ENCODE results near the gene ANKRD50. TPM values are rescaled to one million over a fixed set of nuclear protein-coding genes. Genes with fewer than 3 reads are reported as not detected.

The ANKRD50 gene
- polyA plus RNA-seq, 1 donor from 2014 or later, result 17.0 TPM

DNA sequence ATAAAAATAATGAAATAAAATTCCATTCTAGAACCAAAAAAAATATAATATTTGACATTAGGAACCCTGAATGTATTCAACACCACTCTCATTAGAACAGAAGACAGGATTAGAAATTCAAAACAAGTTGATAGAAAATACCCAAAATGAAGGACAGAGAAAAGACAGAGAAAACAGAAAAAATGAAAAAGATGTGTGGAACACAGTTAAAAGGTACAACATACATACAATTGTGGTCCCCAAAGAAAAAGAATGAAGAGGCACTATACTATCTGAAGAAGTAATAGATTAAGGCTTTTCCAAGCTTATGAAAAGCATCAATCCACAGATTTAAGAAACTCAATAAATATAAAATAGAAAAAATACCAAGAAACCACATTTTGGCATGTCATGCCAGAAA lies 16.4 kb downstream of the ANKRD50 start:
- Histone ChIP-seq H3K27me3 (ENCODE audit: insufficient read depth, low read depth, low read length) (no peaks in the 10 kb centered on the region), H3K27ac (ENCODE audit: low read length) (no peak overlapping the region), H3K9me3 (ENCODE audit: low read length) (no peaks in the 10 kb centered on the region), H3F3A (ENCODE audit: insufficient read depth, low read length, poor library complexity, severe bottlenecking) (no peaks in the 10 kb centered on the region), H3K4me3 (ENCODE audit: low read length) (no peak overlapping the region), H3K79me2 (replicated peaks; ENCODE audit: insufficient read depth, low read length) (peaks cover 75% of the 10 kb centered on the region), H3K4me2 (ENCODE audit: low read length) (no peak overlapping the region), H4K20me1 (ENCODE audit: insufficient read depth) (no peaks in the 10 kb centered on the region), H2AFZ (ENCODE audit: low read depth, low read length) (no peak overlapping the region), H3K9me2 (ENCODE audit: insufficient read depth, low read length) (no peaks in the 10 kb centered on the region), H3K36me3 (ENCODE audit: insufficient read depth, low read length) (peaks cover 7% of the 10 kb centered on the region), H3K9ac (ENCODE audit: low read length) (no peak overlapping the region)
- no peak for TF ChIP-seq MXI1 (conservative IDR thresholded peaks at IDR 0.05; ENCODE audit: poor library complexity, severe bottlenecking)
- TF ChIP-seq RAD21 (conservative IDR thresholded peaks at IDR 0.05), result no peak
- no peak for TF ChIP-seq TAF1 (IDR thresholded peaks at IDR 0.05; ENCODE audit: low read depth)
- TF ChIP-seq SMC3 (conservative IDR thresholded peaks at IDR 0.05; ENCODE audit: poor library complexity), result no peak
- TF ChIP-seq, protein P1, sequence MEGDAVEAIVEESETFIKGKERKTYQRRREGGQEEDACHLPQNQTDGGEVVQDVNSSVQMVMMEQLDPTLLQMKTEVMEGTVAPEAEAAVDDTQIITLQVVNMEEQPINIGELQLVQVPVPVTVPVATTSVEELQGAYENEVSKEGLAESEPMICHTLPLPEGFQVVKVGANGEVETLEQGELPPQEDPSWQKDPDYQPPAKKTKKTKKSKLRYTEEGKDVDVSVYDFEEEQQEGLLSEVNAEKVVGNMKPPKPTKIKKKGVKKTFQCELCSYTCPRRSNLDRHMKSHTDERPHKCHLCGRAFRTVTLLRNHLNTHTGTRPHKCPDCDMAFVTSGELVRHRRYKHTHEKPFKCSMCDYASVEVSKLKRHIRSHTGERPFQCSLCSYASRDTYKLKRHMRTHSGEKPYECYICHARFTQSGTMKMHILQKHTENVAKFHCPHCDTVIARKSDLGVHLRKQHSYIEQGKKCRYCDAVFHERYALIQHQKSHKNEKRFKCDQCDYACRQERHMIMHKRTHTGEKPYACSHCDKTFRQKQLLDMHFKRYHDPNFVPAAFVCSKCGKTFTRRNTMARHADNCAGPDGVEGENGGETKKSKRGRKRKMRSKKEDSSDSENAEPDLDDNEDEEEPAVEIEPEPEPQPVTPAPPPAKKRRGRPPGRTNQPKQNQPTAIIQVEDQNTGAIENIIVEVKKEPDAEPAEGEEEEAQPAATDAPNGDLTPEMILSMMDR (IDR thresholded peaks at IDR 0.05; ENCODE audit: poor library complexity, severe bottlenecking), result no peak
- TF ChIP-seq EZH2 (IDR thresholded peaks at IDR 0.05; ENCODE audit: borderline replicate concordance, insufficient read depth, low read length, poor library complexity, severe bottlenecking), result no peak
- TF ChIP-seq EP300 (conservative IDR thresholded peaks at IDR 0.05; ENCODE audit: poor library complexity, severe bottlenecking), result no peak
- TF ChIP-seq REST (IDR thresholded peaks at IDR 0.05; ENCODE audit: borderline replicate concordance), result no peak
- TF ChIP-seq POLR2AphosphoS5 (IDR thresholded peaks at IDR 0.05), result no peak

- Histone ChIP-seq H3F3A (ENCODE audit: insufficient read depth, low read length, poor library complexity, severe bottlenecking) (no peaks in the 10 kb centered on the region), H3K9me3 (ENCODE audit: low read length) (no peaks in the 10 kb centered on the region), H3K36me3 (ENCODE audit: insufficient read depth, low read length) (peaks cover 7% of the 10 kb centered on the region), H3K9me2 (ENCODE audit: insufficient read depth, low read length) (no peaks in the 10 kb centered on the region), H3K27me3 (ENCODE audit: insufficient read depth, low read depth, low read length) (no peaks in the 10 kb centered on the region), H2AFZ (ENCODE audit: low read depth, low read length) (no peak overlapping the region), H4K20me1 (ENCODE audit: insufficient read depth) (no peaks in the 10 kb centered on the region), H3K27ac (ENCODE audit: low read length) (no peak overlapping the region), H3K9ac (ENCODE audit: low read length) (no peak overlapping the region), H3K79me2 (replicated peaks; ENCODE audit: insufficient read depth, low read length) (peaks cover 77% of the 10 kb centered on the region), H3K4me3 (ENCODE audit: low read length) (no peak overlapping the region), H3K4me2 (ENCODE audit: low read length) (no peak overlapping the region)
- no peak for TF ChIP-seq TAF1 (IDR thresholded peaks at IDR 0.05; ENCODE audit: low read depth)
- TF ChIP-seq SMC3 (conservative IDR thresholded peaks at IDR 0.05; ENCODE audit: poor library complexity), result no peak
- TF ChIP-seq MXI1 (conservative IDR thresholded peaks at IDR 0.05; ENCODE audit: poor library complexity, severe bottlenecking), result no peak
- no peak for TF ChIP-seq EP300 (conservative IDR thresholded peaks at IDR 0.05; ENCODE audit: poor library complexity, severe bottlenecking)
- TF ChIP-seq RAD21 (conservative IDR thresholded peaks at IDR 0.05), result no peak
- TF ChIP-seq, protein P1 (IDR thresholded peaks at IDR 0.05; ENCODE audit: poor library complexity, severe bottlenecking), result no peak
- no peak for TF ChIP-seq REST (IDR thresholded peaks at IDR 0.05; ENCODE audit: borderline replicate concordance)
- TF ChIP-seq POLR2AphosphoS5 (IDR thresholded peaks at IDR 0.05), result no peak
- no peak for TF ChIP-seq EZH2 (IDR thresholded peaks at IDR 0.05; ENCODE audit: borderline replicate concordance, insufficient read depth, low read length, poor library complexity, severe bottlenecking)
Observed at GRCh38 chr4:124694946-124695598, 17.5 kb downstream of the ANKRD50 start.
